Measurements from ENCODE around the gene SLC22A5. TPM values are rescaled to one million over a fixed set of nuclear protein-coding genes. Genes with fewer than 3 reads are reported as not detected.

SLC22A5 gene
- polyA plus RNA-seq, 2 of the 4 experiments (the other 2 are of a cell fraction): 27.4 to 35.3 TPM

GRCh38 chr5:132428147-132428482, 58.6 kb downstream of the SLC22A5 start:
- Histone ChIP-seq H3K4me1 (peaks cover 51% of the 10 kb centered on the region), H3K4me2 (no peak overlapping the region), H3K27ac (peak overlapping the region in 1 of 2 experiments; percentile 84; a peak in 5 of 6 replicates), H3K9me3 (no peaks in the 10 kb centered on the region), H3K4me3 (no peak overlapping the region)
- TF ChIP-seq MAZ (IDR thresholded peaks at IDR 0.05; ENCODE audit: borderline replicate concordance, low read depth, low read length) (no peak), ZC3H11A (IDR thresholded peaks at IDR 0.05) (no peak), HES2 (IDR thresholded peaks at IDR 0.05) (no peak), RARB (CRISPR knock-in tag; IDR thresholded peaks at IDR 0.05) (no peak), HDAC2 (IDR thresholded peaks at IDR 0.05) (no peak), HOXA7 (CRISPR knock-in tag; IDR thresholded peaks at IDR 0.05) (no peak), POLR2A (IDR thresholded peaks at IDR 0.05; ENCODE audit: low read length) (no peak), HEYL (CRISPR knock-in tag; IDR thresholded peaks at IDR 0.05) (no peak), ESRRA (IDR thresholded peaks at IDR 0.05; ENCODE audit: borderline replicate concordance, low read length) (no peak), JUNB (IDR thresholded peaks at IDR 0.05) (no peak), CHD2 (IDR thresholded peaks at IDR 0.05; ENCODE audit: low read length, partially characterized antibody) (no peak), FOSB (CRISPR knock-in tag; IDR thresholded peaks at IDR 0.05) (no peak), RCOR1 (IDR thresholded peaks at IDR 0.05; ENCODE audit: low read depth, low read length) (no peak), JUN (IDR thresholded peaks at IDR 0.05) (no peak), CBX2 (IDR thresholded peaks at IDR 0.05; ENCODE audit: borderline replicate concordance, low read depth) (no peak), ATOH8 (CRISPR knock-in tag; IDR thresholded peaks at IDR 0.05; ENCODE audit: low read depth) (no peak), FOXS1 (CRISPR knock-in tag; IDR thresholded peaks at IDR 0.05) (no peak)
- DNase-seq (ENCODE audit: low read depth in 1 of 2, low spot score in 1 of 2): no peak
- no peak for ATAC-seq
- no peak for FAIRE-seq
- POLR2A ChIA-PET: interaction anchor here (0.7 to 3.3 kb wide), 2 partner anchors 62 to 68 kb away, joined by 3 to 28 read pairs; partner anchors contain the start of gene IRF1
- CTCF ChIA-PET: interaction anchor here (1.3 to 10.7 kb wide), 8 partner anchors 9 to 71 kb away, joined by 3 to 91 read pairs (median 8); partner anchors contain the start of gene IRF1

GRCh38 chr5:132428484-132429462, 59.3 kb downstream of the SLC22A5 start:
- peak overlapping the region in 1 of 2 experiments; percentile 84; a peak in 4 of 6 replicates for H3K27ac ChIP-seq
- H3K9me3 ChIP-seq: no peaks in the 10 kb centered on the region
- no peak for TF ChIP-seq FOSL2 (IDR thresholded peaks at IDR 0.05)
- TF ChIP-seq FOSL2 (CRISPR knock-in tag; IDR thresholded peaks at IDR 0.05): 0 out of 2 replicates have a peak, but pooled peaks have one; percentile 17
- TF ChIP-seq RCOR1 (IDR thresholded peaks at IDR 0.05; ENCODE audit: low read depth, low read length): no peak
- no peak overlapping the region for H3K4me3 ChIP-seq
- peak overlapping the region; percentile 33 for H3K4me2 ChIP-seq
- ATAC-seq (peak; percentile 7 to 68; a peak in 3 of 6 replicates), FAIRE-seq (no peak), DNase-seq (ENCODE audit: low read depth in 1 of 2, low spot score in 1 of 2) (peak in 1 of 2 experiments; percentile 17)
- 78% methylated on average over 9 of the region's 9 CpGs for WGBS (ENCODE audit: missing lambda C conversion rate)
- ChIA-PET CTCF (interaction anchor here (1.0 to 10.7 kb wide), 10 partner anchors 8 to 70 kb away, joined by 3 to 91 read pairs (median 8); partner anchors contain the start of gene IRF1), POLR2A (interaction anchor here (0.7 to 3.3 kb wide), 4 partner anchors 9 to 68 kb away, joined by 3 to 28 read pairs (median 5); partner anchors contain the start of gene IRF1)
- peaks cover 48% of the 10 kb centered on the region for H3K4me1 ChIP-seq

- ChIA-PET CTCF (interaction anchor here (1.0 to 10.7 kb wide), 7 partner anchors 10 to 69 kb away, joined by 3 to 91 read pairs (median 8); partner anchors contain the start of gene IRF1), POLR2A (interaction anchor here (1.1 kb wide), 2 partner anchors 8 to 67 kb away, joined by 3 to 7 read pairs; no protein-coding TSS in a partner anchor)
- H3K9me3 ChIP-seq: no peaks in the 10 kb centered on the region
- ATAC-seq (no peak), FAIRE-seq (no peak), DNase-seq (ENCODE audit: low read depth in 1 of 2, low spot score in 1 of 2) (no peak)
- H3K4me1 ChIP-seq: peaks cover 48% of the 10 kb centered on the region
- 87% methylated on average over 6 of the region's 6 CpGs for whole genome bisulfite sequencing (ENCODE audit: missing lambda C conversion rate)
- H3K4me3 ChIP-seq: no peak overlapping the region
- H3K4me2 ChIP-seq: peak overlapping the region; percentile 33
- no peak for TF ChIP-seq REST (IDR thresholded peaks at IDR 0.05)
- peak overlapping the region in 1 of 2 experiments; percentile 84; a peak in 3 of 6 replicates for H3K27ac ChIP-seq
These were observed 60.2 kb downstream of the SLC22A5 start for GRCh38 chr5:132429463-132430440.
